Suprapubic skin (tissue), 4 donors: Measurements from ENCODE around the gene NCAPG2. TPM values are rescaled to one million over a fixed set of nuclear protein-coding genes. Genes with fewer than 3 reads are reported as not detected.

Experiments
- DNase-seq, 2 donors: peaks; one replicate each; pipeline ENCODE4 v3.0.0-alpha.2; 2019; ENCODE audit warnings: low spot score in 2 of 2
- H3K27ac ChIP-seq: fragments of 200-600 bp; sonication (generic); one replicate; pipeline ENCODE4 v1.5.1; 2019
- H3K27me3 ChIP-seq: fragments of 200-600 bp; sonication (generic); one replicate; pipeline ENCODE4 v1.5.1; 2019
- H3K36me3 ChIP-seq: fragments of 200-600 bp; sonication (generic); one replicate; pipeline ENCODE4 v1.5.1; 2019
- H3K4me1 ChIP-seq: fragments of 200-600 bp; sonication (generic); one replicate; pipeline ENCODE4 v1.5.1; 2019
- H3K4me3 ChIP-seq: fragments of 200-600 bp; sonication (generic); one replicate; pipeline ENCODE4 v1.5.1; 2019; ENCODE audit warnings: mild to moderate bottlenecking
- H3K9me3 ChIP-seq: fragments of 200-600 bp; sonication (generic); one replicate; pipeline ENCODE4 v1.5.1; 2019
- EP300 ChIP-seq: sonication (generic); formaldehyde crosslinking; IDR thresholded peaks from one replicate; pipeline ENCODE4 v1.6.1; 2017; ENCODE audit warnings: antibody characterized with exemption
- POLR2A ChIP-seq, 2 donors: fragments of 450-650 bp; IDR thresholded peaks; one replicate each; pipeline ENCODE4 v1.6.1; 2017; ENCODE audit warnings: antibody characterized with exemption in 2 of 2, mild to moderate bottlenecking in 2 of 2, moderate library complexity in 2 of 2
- POLR2AphosphoS5 ChIP-seq, 3 donors: sonication (generic); formaldehyde crosslinking; IDR thresholded peaks; one replicate each; pipeline ENCODE4 v1.6.1; 2017; ENCODE audit warnings: antibody characterized with exemption in 3 of 3
- WGBS: methylation state at CpG from one replicate; pipeline ENCODE4 v1.1.5; 2018; 5-methylcytosine and 5-hydroxymethylcytosine counted together
- total RNA-seq, 4 donors: library from RNA; depleted of rRNA; stranded (reverse); fragments of >200 nt; gene quantifications; one replicate each; pipeline ENCODE4 v1.1.0, GENCODE V29; 2016
- TF ChIP-seq, protein P1 (sequence below), 2 donors: fragments of 200-600 bp in 1 of 2; fragments of 450-650 bp in 1 of 2; sonication (generic) in 1 of 2; IDR thresholded peaks; one replicate each; pipeline ENCODE4 v1.5.1; 2016 to 2019; ENCODE audit warnings: antibody characterized with exemption in 2 of 2, mild to moderate bottlenecking in 1 of 2, moderate library complexity in 1 of 2

Gene NCAPG2
- total RNA-seq, 4 donors from 2014 or later: 5.6 to 11.4 (median 7.2) TPM

DNA sequence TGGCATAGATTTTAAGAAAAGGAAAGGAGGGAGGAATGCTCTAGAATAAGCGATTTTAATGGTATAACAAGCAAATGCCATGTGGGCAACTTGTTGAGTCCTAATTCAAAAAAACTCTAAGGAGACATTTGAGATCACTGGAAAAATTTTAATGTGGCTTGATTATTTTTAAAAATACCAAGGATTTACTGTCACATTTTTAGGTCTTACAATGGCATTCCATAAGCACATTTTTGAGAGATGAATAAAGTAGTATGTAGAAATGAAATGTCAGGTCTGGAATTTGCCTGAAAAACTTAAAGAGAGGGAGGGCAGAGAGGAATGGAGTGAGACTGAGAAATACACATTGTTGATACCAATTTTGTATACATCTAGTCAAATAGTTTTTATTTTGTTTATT is 20.3 kb downstream of the NCAPG2 start:
- 100% methylated on average over 1 of the region's 1 CpG for WGBS

DNA sequence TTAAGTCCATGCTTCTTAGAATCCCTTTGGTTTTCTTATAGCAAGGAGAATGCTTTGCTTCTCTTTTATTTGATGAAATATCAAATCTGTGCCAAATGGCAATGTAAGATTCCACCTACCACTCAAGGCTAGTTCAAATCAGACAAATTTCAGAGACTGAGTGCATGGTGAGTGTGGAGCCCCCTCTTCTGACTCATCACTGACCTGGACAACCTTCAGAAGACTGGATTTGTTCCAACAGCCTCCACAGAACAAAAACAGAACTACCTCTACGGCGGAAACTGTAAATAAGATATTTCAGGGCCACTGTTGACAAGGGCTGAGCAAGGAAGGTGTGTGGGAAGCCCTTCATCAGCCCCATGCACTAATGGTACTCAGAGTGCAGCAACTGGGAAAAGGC is 21.1 kb downstream of the NCAPG2 start:
- 91% methylated on average over 2 of the region's 2 CpGs for WGBS
- no peaks in the 10 kb centered on the region for H3K9me3 ChIP-seq
- H3K27ac ChIP-seq: no peak overlapping the region
- DNase-seq: no peak
- peaks cover 49% of the 10 kb centered on the region for H3K36me3 ChIP-seq
- no peak overlapping the region for H3K4me3 ChIP-seq
- no peaks in the 10 kb centered on the region for H3K4me1 ChIP-seq
- no peaks in the 10 kb centered on the region for H3K27me3 ChIP-seq
- no peak for TF ChIP-seq POLR2AphosphoS5 (IDR thresholded peaks at IDR 0.05)

More for the DNA sequence above, 20.3 kb downstream of the NCAPG2 start:
- Histone ChIP-seq H3K36me3 (peaks cover 50% of the 10 kb centered on the region), H3K27me3 (no peaks in the 10 kb centered on the region), H3K4me3 (no peak overlapping the region), H3K9me3 (no peaks in the 10 kb centered on the region), H3K4me1 (no peaks in the 10 kb centered on the region), H3K27ac (no peak overlapping the region)
- DNase-seq: no peak
- TF ChIP-seq, protein P1, sequence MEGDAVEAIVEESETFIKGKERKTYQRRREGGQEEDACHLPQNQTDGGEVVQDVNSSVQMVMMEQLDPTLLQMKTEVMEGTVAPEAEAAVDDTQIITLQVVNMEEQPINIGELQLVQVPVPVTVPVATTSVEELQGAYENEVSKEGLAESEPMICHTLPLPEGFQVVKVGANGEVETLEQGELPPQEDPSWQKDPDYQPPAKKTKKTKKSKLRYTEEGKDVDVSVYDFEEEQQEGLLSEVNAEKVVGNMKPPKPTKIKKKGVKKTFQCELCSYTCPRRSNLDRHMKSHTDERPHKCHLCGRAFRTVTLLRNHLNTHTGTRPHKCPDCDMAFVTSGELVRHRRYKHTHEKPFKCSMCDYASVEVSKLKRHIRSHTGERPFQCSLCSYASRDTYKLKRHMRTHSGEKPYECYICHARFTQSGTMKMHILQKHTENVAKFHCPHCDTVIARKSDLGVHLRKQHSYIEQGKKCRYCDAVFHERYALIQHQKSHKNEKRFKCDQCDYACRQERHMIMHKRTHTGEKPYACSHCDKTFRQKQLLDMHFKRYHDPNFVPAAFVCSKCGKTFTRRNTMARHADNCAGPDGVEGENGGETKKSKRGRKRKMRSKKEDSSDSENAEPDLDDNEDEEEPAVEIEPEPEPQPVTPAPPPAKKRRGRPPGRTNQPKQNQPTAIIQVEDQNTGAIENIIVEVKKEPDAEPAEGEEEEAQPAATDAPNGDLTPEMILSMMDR (IDR thresholded peaks at IDR 0.05): no peak
- TF ChIP-seq POLR2A (IDR thresholded peaks at IDR 0.05) (no peak), POLR2AphosphoS5 (IDR thresholded peaks at IDR 0.05) (no peak), EP300 (no peak)

DNA sequence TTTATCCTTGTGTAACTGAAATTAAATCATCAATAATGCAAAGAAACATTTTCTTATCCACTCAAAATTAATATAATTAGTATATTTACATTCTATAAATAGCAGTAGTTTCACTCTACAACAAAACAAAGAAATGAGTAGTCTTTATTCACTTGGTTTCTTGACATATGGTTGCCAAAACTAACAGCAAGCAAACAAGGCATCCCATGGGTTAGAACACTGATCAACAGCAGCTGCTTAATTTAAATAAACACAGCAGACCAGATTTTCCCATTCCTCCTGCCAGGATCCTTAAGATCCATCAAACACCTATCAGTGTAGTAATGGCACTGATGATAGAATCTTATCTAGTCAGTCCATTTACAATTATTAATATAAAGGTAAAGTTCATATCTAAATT is 22.1 kb downstream of the NCAPG2 start:
- Histone ChIP-seq H3K4me3 (no peak overlapping the region), H3K4me1 (no peaks in the 10 kb centered on the region), H3K27me3 (no peaks in the 10 kb centered on the region), H3K36me3 (peaks cover 48% of the 10 kb centered on the region), H3K9me3 (no peaks in the 10 kb centered on the region), H3K27ac (no peak overlapping the region)
- DNase-seq: no peak
- TF ChIP-seq, protein P1 (IDR thresholded peaks at IDR 0.05): no peak
- TF ChIP-seq EP300: no peak
- no peak for TF ChIP-seq POLR2AphosphoS5 (IDR thresholded peaks at IDR 0.05)
- no peak for TF ChIP-seq POLR2A (IDR thresholded peaks at IDR 0.05)

DNA sequence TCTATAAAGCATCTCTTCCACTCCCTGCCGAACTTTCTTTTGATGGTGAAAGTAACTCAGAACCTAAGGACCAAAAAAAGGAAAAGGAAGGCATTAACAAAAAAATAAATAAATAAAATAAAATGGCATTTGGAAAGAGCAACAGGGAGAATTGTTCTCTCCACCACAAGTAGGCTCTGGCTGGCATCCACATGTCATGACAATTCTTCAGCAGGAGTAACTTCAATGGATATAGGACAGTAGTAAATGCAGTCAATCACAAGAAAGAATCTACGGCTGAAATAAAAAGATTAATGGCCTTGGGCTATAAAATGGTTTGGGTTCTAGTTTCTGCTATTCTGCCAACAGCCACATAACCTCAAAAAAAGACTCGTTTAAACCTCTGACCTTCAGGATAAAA is 23.9 kb downstream of the NCAPG2 start:
- H3K27me3 ChIP-seq: no peaks in the 10 kb centered on the region
- H3K4me1 ChIP-seq: no peaks in the 10 kb centered on the region
- H3K36me3 ChIP-seq: peaks cover 37% of the 10 kb centered on the region
- no peak overlapping the region for H3K27ac ChIP-seq
- no peak overlapping the region for H3K4me3 ChIP-seq
- TF ChIP-seq, protein P1 (IDR thresholded peaks at IDR 0.05): no peak
- TF ChIP-seq POLR2A (IDR thresholded peaks at IDR 0.05): no peak
- no peak for TF ChIP-seq POLR2AphosphoS5 (IDR thresholded peaks at IDR 0.05)
- no peak for TF ChIP-seq EP300
- DNase-seq: no peak
- no peaks in the 10 kb centered on the region for H3K9me3 ChIP-seq
- WGBS: 59% methylated on average over 3 of the region's 3 CpGs

DNA sequence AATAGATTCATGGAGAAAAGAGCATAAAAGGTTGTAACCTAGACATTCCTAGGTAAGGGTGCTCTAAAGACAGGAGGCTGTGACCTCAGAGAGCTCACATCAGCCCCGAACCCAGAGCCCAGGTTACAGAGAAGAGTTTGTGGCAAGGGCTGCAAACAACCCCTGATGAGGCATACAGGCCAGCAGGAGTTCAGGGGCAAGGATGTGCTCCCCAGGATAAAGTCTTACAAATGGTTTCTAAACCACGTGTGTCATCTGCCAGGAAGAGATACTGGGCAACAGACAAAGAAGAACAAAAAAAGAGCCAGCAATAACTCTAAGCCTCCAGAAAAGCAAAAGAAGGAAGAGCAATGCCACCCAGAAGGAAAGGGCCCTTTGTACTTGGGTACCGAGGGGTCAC is 27.7 kb downstream of the NCAPG2 start:
- DNase-seq: no peak
- Histone ChIP-seq H3K4me3 (no peak overlapping the region), H3K9me3 (no peaks in the 10 kb centered on the region), H3K27ac (no peak overlapping the region), H3K27me3 (no peaks in the 10 kb centered on the region), H3K36me3 (peaks cover 39% of the 10 kb centered on the region), H3K4me1 (no peaks in the 10 kb centered on the region)
- WGBS: 93% methylated on average over 3 of the region's 3 CpGs
- TF ChIP-seq POLR2AphosphoS5 (IDR thresholded peaks at IDR 0.05) (no peak), EP300 (no peak)
- TF ChIP-seq, protein P1 (IDR thresholded peaks at IDR 0.05): no peak

DNA sequence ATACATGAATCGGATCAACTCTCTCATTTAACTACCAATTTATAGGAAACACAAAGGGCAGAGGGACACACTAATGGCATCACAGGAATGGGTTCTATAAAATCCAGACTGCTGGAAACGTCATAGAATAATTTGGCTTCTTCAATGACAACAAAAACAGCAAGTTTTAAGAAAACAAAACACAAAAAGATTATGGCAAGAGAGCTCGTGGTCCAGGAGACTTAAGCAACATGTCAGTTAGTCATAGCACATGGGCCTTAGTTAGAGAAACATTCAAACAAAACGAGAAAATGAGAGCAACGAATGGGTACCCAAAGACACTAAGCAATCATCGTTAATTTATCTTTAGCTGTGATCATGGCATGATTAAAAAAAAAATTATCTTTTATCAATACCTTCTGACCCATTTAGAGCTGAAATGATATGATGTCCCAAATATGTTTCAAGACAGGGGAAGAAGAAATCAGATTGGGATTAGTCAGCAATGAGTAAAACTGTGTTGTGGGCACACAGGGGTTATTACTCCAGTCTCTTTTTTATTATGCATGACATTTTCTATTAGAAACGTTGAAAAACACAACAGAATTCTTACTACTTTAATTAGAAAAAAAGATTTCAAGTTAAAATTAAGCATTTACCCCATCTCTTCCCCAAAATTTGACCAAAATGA is 28.3 kb downstream of the NCAPG2 start:
- Histone ChIP-seq H3K27ac (no peak overlapping the region), H3K4me3 (no peak overlapping the region), H3K4me1 (no peaks in the 10 kb centered on the region), H3K27me3 (no peaks in the 10 kb centered on the region), H3K36me3 (peaks cover 39% of the 10 kb centered on the region), H3K9me3 (no peaks in the 10 kb centered on the region)
- TF ChIP-seq EP300 (no peak), POLR2AphosphoS5 (IDR thresholded peaks at IDR 0.05) (no peak), POLR2A (IDR thresholded peaks at IDR 0.05) (no peak)
- TF ChIP-seq, protein P1 (IDR thresholded peaks at IDR 0.05): no peak
- 90% methylated on average over 7 of the region's 7 CpGs for WGBS
- no peak for DNase-seq
